ENCODE results near the gene TNNT1.

Gene TNNT1

DNA sequence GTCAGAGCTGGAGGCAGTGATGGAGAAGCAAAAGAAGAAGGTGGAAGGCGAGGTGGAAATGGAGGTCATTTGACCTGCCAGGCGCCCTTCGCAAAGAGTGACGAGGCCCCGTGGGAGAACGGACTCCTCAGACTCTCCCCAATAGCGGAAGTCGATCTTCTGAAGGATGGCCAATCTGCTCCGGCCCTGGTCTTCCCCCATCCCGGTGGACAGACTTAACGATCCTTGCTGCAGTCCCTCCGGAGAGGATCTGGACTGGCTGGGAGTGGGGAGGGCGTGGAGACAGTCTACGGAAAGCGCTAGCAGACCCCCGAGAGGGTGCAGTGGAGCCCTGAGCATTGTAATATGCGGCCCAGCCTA lies 61.5 kb downstream of the TNNT1 start:
- ChIA-PET CTCF (interaction anchor here (0.7 to 3.2 kb wide), 19 partner anchors 12 to 416 kb away, joined by 3 to 40 read pairs (median 3); partner anchors contain the start of genes EPS8L1 and PPP1R12C), POLR2A (interaction anchor here (1.0 kb wide), 1 partner anchor 315 kb away, joined by 3 read pairs; no protein-coding TSS in a partner anchor)
- TF ChIP-seq, protein P1, sequence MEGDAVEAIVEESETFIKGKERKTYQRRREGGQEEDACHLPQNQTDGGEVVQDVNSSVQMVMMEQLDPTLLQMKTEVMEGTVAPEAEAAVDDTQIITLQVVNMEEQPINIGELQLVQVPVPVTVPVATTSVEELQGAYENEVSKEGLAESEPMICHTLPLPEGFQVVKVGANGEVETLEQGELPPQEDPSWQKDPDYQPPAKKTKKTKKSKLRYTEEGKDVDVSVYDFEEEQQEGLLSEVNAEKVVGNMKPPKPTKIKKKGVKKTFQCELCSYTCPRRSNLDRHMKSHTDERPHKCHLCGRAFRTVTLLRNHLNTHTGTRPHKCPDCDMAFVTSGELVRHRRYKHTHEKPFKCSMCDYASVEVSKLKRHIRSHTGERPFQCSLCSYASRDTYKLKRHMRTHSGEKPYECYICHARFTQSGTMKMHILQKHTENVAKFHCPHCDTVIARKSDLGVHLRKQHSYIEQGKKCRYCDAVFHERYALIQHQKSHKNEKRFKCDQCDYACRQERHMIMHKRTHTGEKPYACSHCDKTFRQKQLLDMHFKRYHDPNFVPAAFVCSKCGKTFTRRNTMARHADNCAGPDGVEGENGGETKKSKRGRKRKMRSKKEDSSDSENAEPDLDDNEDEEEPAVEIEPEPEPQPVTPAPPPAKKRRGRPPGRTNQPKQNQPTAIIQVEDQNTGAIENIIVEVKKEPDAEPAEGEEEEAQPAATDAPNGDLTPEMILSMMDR (IDR thresholded peaks at IDR 0.05; ENCODE audit: control extremely low read depth, extremely low read depth, low read depth, missing control alignments) = no peak
- no peak for DNase-seq (ENCODE audit: extremely low spot score)

DNA sequence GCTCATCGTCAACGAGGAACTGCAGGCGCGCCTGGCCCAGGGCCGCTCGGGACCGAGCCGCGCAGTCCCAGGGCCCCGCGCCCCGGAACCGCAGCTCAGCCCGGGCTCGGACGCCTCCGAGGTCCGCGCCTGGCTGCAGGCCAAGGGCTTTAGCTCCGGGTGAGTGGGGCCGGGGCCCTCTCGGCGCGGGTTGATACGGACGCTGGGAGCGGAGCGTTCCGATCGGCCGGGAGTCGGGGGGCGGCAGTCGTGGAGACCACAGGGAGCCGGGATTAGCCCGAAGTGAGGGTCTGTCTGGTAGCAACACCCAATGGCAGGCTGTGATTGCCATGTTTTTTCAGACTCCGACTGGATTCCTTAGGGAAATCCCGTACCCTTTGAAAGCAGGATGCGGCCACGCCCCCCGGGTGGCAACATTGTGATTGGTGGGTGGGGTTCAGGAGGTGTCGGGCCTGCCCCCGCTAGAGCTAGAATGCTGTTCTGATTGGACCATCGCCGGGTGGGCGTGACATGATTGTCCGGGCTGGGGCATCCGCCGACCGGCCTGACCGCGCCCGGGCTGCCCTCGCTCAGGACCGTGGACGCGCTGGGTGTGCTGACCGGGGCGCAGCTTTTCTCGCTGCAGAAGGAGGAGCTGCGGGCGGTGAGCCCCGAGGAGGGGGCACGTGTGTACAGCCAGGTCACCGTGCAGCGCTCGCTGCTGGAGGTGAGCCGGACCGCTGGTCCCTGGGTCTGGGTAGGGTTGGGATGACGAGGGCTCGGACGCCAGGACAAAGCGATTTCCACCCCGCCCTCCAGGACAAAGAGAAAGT lies 62.1 kb downstream of the TNNT1 start:
- TF ChIP-seq, protein P1 (IDR thresholded peaks at IDR 0.05; ENCODE audit: control extremely low read depth, extremely low read depth, low read depth, missing control alignments) = no peak
- DNase-seq (ENCODE audit: extremely low spot score) = peak; percentile 80
- ChIA-PET CTCF (interaction anchor here (0.9 to 2.5 kb wide), 6 partner anchors 14 to 417 kb away, joined by 3 to 9 read pairs (median 3); no protein-coding TSS in a partner anchor), POLR2A (no interaction called here)

DNA sequence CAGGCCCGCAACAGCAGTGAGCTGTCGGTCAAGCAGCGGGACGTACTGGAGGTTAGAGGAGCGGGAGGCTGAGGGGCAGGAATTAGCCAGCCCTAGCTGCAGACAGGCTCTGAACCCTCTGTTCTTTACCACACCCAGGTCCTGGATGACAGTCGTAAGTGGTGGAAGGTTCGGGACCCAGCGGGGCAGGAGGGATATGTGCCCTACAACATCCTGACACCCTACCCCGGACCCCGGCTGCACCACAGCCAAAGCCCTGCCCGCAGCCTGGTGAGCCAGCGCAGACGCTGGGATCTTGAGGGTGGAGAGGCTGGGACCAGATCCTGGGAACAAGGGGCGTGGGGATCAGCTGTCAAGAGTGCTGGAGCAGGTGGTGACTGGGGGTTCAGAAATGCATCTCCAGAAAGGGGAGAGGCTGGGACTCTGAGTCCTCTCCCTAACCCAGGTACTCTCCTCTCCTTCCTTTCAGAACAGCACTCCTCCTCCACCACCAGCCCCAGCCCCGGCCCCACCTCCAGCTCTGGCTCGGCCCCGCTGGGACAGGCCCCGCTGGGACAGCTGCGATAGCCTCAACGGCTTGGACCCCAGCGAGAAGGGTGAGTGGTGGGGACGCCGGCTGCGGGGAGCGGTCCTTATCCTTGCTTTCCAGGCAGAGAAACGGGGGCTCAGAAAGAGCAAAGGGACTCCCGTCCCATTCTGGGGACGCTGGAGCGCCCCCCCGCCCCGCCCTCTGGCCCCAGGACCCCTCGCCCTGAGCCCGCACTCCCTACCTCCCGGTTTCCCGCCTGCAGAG lies 62.9 kb downstream of the TNNT1 start:
- no peak for DNase-seq (ENCODE audit: extremely low spot score)
- ChIA-PET POLR2A (no interaction called here), CTCF (interaction anchor here (0.7 to 1.2 kb wide), 4 partner anchors 15 to 432 kb away, joined by 3 read pairs; no protein-coding TSS in a partner anchor)
- TF ChIP-seq, protein P1 (IDR thresholded peaks at IDR 0.05; ENCODE audit: control extremely low read depth, extremely low read depth, low read depth, missing control alignments) = no peak

DNA sequence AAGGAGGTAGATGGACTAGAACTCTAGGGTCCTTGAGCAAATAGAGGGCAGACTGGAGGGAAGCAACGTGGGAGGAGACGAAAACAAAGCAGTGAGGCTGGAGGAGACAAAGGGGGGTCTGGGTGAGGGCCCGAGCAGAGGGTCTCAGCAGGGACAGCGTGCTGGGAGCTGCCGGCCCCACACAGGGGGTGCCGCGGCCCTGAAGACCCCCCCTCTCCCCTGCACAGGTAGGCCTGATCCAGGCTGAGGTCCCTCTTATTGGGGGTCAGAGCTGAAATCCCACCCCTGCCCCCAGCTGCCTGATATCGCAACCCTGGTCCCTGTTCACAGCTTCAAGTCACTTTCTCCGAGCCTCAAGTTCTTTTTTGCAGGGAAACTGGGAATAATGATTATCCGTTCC lies 64.6 kb downstream of the TNNT1 start:
- no peak for DNase-seq (ENCODE audit: extremely low spot score)
- POLR2A ChIA-PET = interaction anchor here (1.2 kb wide), 1 partner anchor 29 kb away, joined by 3 read pairs; no protein-coding TSS in a partner anchor
- TF ChIP-seq, protein P1 (IDR thresholded peaks at IDR 0.05; ENCODE audit: control extremely low read depth, extremely low read depth, low read depth, missing control alignments) = no peak
- CTCF ChIA-PET = interaction anchor here (1.1 kb wide), 2 partner anchors 12 to 203 kb away, joined by 3 to 4 read pairs; no protein-coding TSS in a partner anchor

DNA sequence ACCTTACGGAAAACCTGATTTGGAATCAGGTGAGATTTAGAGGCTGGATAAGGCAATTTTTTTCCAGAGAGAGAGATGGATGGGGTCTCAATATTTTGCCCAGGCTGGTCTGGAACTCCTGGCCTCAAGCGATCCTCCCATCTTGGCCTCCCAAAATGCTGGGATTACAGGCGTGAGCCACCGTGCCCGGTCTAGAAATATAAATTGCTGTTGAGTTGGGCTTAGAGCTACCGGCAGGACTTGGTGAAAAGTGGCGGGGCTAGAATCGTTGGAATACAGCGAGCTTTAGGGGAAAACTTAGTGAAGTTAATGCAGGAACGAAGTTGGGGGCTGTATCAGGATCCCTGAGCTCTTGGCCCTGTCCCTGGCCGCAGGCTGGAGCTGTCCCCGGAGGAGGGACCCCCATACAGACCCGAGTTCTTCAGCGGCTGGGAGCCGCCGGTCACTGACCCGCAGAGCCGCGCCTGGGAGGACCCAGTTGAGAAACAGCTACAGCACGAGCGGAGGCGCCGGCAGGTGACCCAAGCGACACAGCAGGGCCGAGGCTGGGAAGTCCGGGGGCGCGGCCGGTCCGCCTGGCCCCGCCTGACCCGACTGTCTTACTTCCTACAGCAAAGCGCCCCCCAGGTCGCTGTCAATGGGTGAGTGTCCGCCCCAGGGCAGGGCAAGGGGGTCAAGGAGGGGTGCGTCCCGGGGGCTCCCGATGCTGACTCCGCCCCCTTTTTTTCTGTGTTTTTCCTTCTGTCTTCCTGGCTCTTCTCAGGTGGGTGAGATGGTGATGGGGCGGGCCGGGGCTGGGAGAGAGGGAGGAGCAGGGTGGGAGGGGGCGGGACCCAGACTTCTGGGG lies 65.8 kb downstream of the TNNT1 start:
- DNase-seq (ENCODE audit: extremely low spot score) = no peak
- ChIA-PET CTCF (interaction anchor here (1.1 kb wide), 1 partner anchor 49 kb away, joined by 3 read pairs; no protein-coding TSS in a partner anchor), POLR2A (no interaction called here)
- TF ChIP-seq, protein P1 (IDR thresholded peaks at IDR 0.05; ENCODE audit: control extremely low read depth, extremely low read depth, low read depth, missing control alignments) = no peak
